Activated CD4-positive, alpha-beta T cell treated with anti-CD3 and anti-CD28 coated beads for 48 hours (primary cell): Measurements from ENCODE around the gene ITGA11.

Source experiments
- DNase-seq: peaks from one replicate; pipeline ENCODE4 v3.0.0-alpha.2; 2020

ITGA11 gene

GRCh38 chr15:68318931-68319909 lies 112.7 kb downstream of the ITGA11 start:
- DNase-seq, result no peak

DNA sequence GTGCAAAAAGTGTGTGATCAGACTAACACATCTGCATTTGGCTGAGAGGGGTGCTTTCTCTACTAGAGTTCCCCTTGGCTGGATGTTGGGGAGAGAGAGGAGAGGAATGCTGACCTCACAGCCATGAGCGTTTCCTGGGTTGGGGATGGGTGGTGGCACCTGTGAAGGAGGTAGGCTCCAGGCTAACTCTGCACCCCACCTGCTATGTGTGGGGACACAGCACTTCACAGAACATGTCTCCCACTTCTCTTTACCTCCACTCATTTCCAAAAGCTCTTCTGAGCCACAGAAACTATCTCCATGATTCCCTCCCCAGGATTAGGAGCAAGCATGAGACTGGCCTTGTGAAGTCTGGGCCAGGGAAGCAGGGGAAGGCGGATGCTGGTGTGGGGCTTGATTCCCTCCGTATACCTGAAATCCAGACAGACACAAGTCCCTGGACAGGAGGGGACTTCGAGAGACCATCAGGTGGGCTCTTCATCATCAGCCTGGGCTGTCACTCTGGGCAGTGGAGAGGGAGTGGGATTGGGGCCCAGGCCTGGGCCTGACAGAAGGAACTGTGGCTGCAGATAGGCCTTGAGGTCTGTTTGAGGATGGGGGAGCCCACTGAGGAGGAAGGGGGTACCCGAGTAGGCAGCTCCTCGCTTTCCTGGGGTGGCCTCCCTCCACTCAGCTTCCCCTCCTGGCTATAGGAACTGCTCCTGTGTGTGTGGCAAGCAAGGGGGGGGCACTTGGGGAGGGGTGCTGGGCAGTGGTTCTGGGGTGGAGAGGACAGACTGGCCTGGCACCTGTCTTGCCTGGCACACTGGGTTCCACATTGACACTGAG lies 113.7 kb downstream of the ITGA11 start:
- DNase-seq, result no peak

DNA sequence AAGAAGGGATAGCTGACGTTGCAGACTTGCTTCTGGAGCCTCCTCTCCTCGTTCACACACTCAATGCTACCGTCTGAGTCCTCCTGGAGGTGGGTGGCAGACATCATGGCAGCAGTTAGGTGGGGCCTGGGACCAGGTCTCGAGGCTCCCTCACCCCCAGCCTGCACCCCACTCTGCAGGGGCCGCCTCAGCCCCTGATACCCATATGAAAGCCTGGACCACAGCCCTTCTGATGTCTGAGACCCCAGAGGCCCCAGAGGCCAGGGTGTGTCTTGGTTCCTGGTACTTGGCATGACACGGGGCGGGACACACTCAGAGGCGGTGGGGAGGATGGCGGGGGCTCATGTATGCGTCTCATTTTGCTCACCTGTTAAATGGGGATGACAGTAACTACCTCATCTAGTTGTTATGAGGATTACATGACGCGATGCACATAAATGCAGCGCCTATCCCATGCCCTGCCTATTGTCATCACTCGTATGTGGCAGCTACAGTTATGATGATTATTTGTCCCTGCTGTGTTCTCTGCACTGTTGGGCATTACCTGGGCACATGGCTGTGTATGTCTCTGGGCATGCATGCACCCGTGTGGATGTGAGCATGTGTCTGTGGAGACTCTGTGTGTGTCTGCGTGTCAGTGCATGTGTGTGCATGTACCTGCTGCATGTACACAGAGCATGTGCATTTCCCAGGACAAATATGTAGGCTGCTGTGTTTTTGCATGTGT lies 114.5 kb downstream of the ITGA11 start:
- DNase-seq, result no peak

DNA sequence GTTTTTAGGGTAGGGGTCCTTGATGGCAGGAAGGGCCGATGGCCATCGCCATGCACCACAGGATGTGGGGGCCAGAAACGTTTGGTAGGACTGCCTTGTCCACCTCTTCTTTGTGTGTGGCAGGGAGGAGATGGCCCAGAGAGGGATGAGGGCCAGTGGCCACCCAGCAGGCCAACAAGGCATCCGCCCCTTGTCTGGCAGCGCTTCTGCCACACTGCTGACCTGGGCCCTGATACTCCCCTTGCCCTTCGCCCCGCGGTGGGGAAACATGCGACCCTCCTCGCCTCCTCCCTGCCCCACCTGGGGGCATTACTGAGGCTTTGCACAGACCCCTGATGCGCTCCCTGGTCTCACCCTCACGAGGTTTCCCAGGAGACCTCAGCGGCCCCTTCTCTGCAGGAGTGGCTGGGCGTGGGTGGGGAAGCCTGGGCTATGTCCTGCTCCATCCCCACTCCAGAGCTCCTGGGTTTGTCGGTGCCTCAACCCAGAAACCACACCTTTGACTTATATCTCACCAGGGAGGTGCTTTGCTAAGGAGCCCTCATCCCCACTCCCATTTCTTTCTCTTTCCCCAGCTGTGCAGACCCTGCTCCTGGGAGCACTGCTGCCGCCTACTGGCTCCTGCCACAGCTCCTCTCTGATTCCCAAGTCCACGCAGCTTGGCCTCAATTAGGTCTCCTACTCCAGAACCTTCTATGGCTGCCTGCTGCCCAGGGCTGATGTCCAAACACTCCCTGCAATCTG lies 115.7 kb downstream of the ITGA11 start:
- no peak for DNase-seq

DNA sequence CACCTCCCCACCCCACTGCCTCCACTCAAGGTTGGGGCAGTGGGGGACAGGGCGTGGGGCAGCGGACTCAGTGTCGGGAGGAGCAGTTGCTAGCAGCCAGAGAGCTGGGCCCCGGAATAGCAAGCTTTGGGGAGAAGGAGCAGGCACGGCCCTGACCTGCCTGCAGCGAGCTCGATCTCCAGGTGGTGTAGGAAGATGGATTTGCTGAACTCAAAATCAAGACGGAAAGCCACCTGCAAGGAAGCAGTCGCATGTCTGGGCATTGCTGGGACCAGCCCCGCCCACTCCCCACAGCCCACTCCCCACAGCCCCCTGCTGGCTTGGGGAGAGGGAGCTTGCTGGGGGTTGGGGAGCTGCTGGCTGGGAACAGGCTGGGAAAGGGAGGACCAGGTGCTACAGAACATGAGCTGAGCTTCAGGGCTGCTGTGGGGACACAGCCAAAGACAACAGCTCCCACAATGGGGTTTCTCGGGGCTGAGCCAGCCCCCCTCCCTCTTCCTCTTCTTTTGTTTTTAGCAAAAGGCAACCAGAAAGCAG lies 116.4 kb downstream of the ITGA11 start:
- DNase-seq, result no peak

- DNase-seq, result no peak
These were observed 116.9 kb downstream of the ITGA11 start for GRCh38 chr15:68315035-68315434.

GRCh38 chr15:68314563-68314962 lies 117.4 kb downstream of the ITGA11 start:
- no peak for DNase-seq

GRCh38 chr15:68313501-68314410 lies 118.2 kb downstream of the ITGA11 start:
- no peak for DNase-seq

- no peak for DNase-seq
These were observed 119.2 kb downstream of the ITGA11 start for GRCh38 chr15:68312701-68313204.

DNA sequence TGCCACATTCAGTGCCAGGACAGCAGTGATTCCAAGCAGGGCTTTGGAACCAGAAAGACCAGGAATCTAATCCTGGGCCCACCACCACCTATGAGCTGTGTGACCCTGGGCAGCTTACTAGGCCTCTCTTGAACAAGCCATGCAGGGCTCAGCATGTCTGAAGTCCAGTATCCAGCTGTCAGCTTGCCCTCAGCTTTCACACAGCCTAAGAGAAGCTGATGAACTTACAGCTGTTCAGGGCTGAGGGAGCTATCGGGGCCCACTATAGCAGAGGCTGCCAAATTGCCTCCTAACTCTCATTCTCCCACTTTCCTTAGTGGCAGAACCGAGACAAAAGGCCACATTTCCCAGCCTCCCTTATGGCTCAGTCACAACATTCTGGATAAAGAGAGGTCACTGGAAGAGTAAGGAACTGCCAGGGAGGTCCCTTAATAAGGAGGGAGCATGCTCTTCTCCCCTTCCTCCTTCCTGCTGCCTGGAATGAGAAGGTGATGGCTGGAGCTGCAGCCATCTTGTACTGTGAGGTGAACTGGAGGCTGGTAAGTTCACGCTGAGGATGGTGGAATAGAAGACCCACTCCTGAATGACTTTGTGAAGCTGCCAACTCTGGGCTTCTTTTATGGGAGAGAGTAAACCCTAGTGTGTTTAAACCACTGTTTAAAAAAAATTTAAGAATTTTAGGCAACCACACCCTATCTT lies 120.0 kb downstream of the ITGA11 start:
- no peak for DNase-seq

DNA sequence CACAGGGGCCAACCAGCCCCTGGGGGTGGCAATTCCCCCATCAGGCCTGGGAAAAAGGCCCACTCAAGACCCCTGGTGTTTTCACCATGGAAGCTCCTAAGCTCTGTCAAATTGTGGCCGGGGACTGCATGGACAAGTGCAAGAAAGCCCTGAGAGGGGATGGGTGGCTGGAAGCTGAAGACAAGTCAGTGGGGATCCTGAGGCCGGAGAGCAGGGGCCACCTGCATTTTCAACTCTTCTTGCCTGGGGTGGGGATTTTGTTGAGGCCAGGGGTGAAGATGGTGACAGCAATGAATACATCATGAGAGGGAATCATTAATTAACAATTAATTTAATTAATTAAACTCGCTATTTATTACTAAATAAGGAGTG lies 120.5 kb downstream of the ITGA11 start:
- no peak for DNase-seq

- no peak for DNase-seq
These were observed 121.0 kb downstream of the ITGA11 start for GRCh38 chr15:68310804-68311463.

DNA sequence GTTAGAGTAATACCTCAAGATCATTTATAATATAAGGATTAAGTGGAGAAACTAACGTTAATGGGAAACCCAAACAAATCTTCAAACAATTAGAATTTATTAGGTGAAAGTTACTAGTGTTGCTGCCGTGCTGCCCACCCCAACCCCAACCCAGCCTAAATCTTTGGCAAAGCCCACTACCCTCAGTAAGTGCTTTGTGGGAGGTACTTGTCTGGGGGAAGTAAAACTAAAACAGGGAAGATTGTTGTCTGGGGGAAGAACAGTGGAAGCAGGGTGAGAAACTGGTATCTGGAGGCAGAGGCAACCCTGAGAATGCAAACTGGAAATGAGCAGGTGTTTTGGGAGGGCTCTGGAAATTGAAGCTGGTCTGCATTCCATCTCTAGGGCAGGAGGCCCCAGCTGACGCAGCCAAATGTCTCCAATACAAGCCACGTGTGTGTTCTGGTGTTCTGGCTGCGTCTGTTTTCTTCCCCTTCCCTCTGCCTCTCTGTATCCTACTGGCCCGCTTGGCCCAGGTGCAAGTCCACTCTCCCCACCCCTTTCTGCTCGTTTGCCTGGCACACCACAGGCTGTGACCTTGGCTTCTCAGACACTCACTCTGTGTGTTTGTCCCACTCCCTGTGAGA lies 121.7 kb downstream of the ITGA11 start:
- DNase-seq, result no peak

DNA sequence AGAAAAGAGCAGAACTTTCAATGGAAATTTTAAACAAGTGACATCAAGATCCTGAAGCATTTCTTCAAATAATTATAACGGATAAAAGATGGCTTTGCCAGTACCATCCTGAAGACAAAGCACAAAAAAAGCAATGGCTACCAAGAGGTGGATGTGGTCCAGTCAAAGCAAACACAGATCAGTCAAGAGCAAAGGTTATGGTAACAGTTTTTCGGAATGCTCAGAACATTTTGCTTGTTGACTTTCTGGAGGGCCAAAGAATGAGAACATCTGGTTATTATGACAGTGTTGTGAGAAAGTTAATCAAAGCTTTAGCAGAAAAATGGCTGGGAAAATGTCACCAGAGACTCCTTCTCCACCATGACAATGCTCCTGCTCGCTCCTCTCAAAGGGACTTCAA lies 122.9 kb downstream of the ITGA11 start:
- DNase-seq, result no peak

DNA sequence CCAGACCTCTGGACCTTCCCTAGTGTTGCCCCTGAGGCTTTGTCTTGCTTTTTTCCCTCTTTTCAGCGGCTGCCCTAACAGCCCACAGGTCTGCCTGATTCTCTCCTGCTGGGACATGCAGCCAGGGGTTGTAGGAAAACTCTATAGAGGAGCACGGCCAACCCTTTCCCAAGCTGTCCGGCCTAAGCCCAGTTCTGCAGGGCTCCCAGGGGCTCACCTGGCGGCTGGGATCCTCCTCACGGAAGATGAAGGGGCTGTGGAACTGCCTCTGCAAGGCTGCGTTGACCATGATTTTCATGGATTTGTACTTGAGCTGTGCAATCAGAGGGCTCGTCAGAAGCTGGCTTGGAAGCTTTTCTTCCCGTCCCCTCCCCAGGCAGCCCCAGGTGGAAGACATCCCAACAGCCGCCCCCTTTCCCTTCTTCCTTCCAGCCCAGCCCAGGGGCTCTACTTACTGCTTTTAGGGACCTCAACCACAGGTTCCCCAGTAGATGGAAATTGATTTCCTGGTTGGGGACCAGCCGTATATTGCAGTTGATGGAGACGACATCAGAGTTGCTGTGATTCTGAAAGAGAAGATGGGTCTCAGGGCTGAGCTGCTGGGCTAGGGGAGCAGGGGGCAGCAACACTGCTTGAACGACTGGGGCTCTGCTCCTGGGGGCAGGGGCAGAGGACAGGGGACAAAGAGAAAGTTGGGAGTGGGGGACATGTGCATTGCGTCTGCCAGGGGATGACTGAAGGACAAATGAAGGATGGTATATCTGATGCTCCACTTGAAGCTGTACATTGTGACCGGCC lies 124.6 kb downstream of the ITGA11 start:
- no peak for DNase-seq

- DNase-seq, result no peak
These were observed 126.5 kb downstream of the ITGA11 start for GRCh38 chr15:68305420-68305871.

- no peak for DNase-seq
These were observed 127.2 kb downstream of the ITGA11 start for GRCh38 chr15:68304589-68305337.
